HFFc6 (cell line): Measurements from ENCODE around the gene PCDHGA8. TPM values are rescaled to one million over a fixed set of nuclear protein-coding genes. Genes with fewer than 3 reads are reported as not detected.
"Not testable (repeated sequence)": the region's sequence is repeated elsewhere in the genome, so short reads cannot be mapped to it uniquely, and the experiment has no call there.

Source experiments
- DNase-seq: peaks from one replicate; pipeline ENCODE4 v3.0.0-alpha.2; 2018
- H3K27ac Mint-ChIP-seq: 2 replicates; pipeline ENCODE4 v1.8.0; 2020; ENCODE audit warnings: mild to moderate bottlenecking, mixed read lengths
- H3K27me3 Mint-ChIP-seq: 2 replicates; pipeline ENCODE4 v1.8.0; 2021; ENCODE audit warnings: mild to moderate bottlenecking, moderate library complexity, mixed read lengths; ENCODE audit not compliant: insufficient read depth
- H3K36me3 Mint-ChIP-seq: 2 replicates; pipeline ENCODE4 v1.8.0; 2021; ENCODE audit warnings: low read depth, mixed read lengths
- H3K4me1 Mint-ChIP-seq: 2 replicates; pipeline ENCODE4 v1.8.0; 2020; ENCODE audit warnings: low read depth, mixed read lengths
- H3K4me3 Mint-ChIP-seq: 2 replicates; pipeline ENCODE4 v1.8.0; 2020; ENCODE audit warnings: mild to moderate bottlenecking, moderate library complexity, mixed read lengths
- H3K9me3 Mint-ChIP-seq: 2 replicates; pipeline ENCODE4 v1.8.0; 2020; ENCODE audit warnings: mild to moderate bottlenecking, mixed read lengths
- long read RNA-seq: library from polyadenylated mRNA; unstranded; transcript quantifications from one replicate; pipeline ENCODE4 v2.0.0, GENCODE V29; 2019
- total RNA-seq, 6 experiments: library from RNA; stranded (reverse); fragmentation: NEBNext Ultra II Directional; extraction: Animal tissue kit (Norgen Biotek cat#: 25700); gene quantifications; 2 replicates in 1 of 6; 3 replicates in 5 of 6; pipeline ENCODE4 v1.2.3, GENCODE V29; 2021
- TF ChIP-seq, protein P1 (sequence below): fragments of 200-600 bp; sonication (generic); IDR thresholded peaks from 2 replicates; pipeline ENCODE4 v1.5.0; 2021; ENCODE audit warnings: antibody characterized with exemption, mild to moderate bottlenecking

The PCDHGA8 gene
- total RNA-seq: 1 to 10 TPM in 1 of 6 experiments, under 1 TPM in 5; 0.52 to 1.0 (median 0.90) TPM
- long read RNA-seq: 0 reads

DNA sequence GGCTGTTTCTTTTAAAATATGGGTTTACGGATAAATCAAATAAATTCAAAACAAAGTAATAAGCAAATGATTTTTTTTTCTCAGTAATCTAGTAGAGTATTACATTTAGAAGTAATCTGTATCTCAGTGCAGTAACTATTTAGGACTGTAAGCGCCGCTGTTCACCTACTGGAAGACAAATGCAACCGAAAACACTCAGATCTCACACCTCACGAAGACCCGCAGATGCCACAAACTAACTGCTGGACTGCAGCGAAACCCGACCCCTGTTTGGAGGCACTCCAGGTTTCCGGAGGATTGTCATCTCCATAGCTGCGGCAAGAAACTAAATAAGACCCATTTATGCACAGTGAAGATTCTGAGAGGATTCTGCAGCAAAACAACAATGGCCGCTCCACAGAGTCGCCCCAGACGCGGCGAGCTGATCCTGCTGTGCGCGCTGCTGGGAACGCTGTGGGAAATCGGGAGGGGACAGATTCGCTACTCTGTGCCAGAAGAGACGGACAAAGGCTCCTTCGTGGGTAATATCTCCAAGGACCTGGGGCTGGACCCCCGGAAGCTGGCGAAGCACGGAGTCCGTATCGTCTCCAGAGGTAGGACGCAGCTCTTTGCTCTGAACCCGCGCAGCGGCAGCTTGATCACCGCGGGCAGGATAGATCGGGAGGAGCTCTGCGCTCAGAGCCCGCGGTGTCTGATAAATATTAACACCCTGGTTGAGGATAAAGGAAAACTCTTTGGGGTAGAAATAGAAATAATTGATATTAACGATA lies at the start of gene PCDHGA8:
TSS of gene PCDHGA8 (plus strand) at position 205 of the 770 bp plus-strand sequence. CDS start at position 386, 181 bp downstream.
- TF ChIP-seq, protein P1, sequence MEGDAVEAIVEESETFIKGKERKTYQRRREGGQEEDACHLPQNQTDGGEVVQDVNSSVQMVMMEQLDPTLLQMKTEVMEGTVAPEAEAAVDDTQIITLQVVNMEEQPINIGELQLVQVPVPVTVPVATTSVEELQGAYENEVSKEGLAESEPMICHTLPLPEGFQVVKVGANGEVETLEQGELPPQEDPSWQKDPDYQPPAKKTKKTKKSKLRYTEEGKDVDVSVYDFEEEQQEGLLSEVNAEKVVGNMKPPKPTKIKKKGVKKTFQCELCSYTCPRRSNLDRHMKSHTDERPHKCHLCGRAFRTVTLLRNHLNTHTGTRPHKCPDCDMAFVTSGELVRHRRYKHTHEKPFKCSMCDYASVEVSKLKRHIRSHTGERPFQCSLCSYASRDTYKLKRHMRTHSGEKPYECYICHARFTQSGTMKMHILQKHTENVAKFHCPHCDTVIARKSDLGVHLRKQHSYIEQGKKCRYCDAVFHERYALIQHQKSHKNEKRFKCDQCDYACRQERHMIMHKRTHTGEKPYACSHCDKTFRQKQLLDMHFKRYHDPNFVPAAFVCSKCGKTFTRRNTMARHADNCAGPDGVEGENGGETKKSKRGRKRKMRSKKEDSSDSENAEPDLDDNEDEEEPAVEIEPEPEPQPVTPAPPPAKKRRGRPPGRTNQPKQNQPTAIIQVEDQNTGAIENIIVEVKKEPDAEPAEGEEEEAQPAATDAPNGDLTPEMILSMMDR: peak; percentile 57
- Mint-ChIP-seq H3K4me3 (no peak within 1 kb of the TSS), H3K9me3 (peaks cover 67% of the 10 kb centered on the region), H3K27ac (no peak within 1 kb of the TSS), H3K36me3 (peaks cover 48% of the 10 kb centered on the region), H3K27me3 (no peaks in the 10 kb centered on the region; the same call in 1 of the 2 replicates), H3K4me1 (peaks cover 14% of the 10 kb centered on the region)
- no peak for DNase-seq

GRCh38 chr5:141342773-141343172 lies 49.7 kb upstream of the PCDHGA8 start:
- H3K27ac Mint-ChIP-seq: no peak overlapping the region
- no peaks in the 10 kb centered on the region; the same call in 1 of the 2 replicates for H3K27me3 Mint-ChIP-seq
- TF ChIP-seq, protein P1: no peak

DNA sequence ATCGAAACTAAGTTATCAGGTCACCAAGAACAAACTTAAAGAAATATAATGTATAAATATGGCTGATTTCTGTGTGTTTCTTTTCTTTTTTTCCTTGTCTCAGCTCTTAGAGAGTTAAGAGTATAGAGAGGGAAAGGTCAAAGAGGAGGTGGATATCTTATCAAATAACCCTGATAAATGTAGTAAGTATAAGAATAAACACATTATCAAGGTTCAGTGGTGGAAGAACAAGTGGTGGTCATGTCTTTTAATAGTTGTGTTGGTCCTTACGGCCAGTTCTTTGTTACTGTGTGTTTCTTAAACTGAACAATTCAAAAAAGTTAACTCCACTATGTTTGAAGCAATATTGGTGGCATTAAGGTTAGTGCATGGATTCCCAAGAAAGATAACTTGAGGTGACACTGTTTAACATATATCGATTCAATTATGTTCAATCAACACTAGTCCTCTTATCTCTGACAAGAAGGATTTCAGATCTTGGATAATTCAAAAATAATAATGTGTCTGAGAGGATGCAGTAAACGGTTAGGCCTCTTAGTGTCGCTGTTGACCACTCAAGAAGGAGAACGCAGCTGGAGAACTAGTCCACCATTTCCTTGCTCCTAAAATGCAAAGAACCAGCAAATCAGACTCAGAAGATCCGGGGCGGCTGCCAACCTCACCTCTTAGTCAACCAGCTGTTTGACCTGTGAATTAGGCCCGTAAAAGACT lies 49.0 kb upstream of the PCDHGA8 start, which contains the start of gene PCDHGA3:
TSS of gene PCDHGA3 (plus strand) at position 588 of the 711 bp plus-strand sequence. CDS start 205 bp downstream, outside the sequence.
- peak; percentile 57 for DNase-seq
- Mint-ChIP-seq H3K4me1 (peaks cover 9% of the 10 kb centered on the region), H3K36me3 (peaks cover 33% of the 10 kb centered on the region), H3K27ac (peak within 1 kb of the TSS; percentile 95), H3K9me3 (peaks cover 42% of the 10 kb centered on the region), H3K4me3 (peak within 1 kb of the TSS; percentile 91), H3K27me3 (peaks cover under 1% of the 10 kb centered on the region)
- TF ChIP-seq, protein P1: peak; percentile 78

More at GRCh38 chr5:141342773-141343172, 49.7 kb upstream of the PCDHGA8 start:
- H3K36me3 Mint-ChIP-seq: peaks cover 33% of the 10 kb centered on the region
- peaks cover 43% of the 10 kb centered on the region for H3K9me3 Mint-ChIP-seq
- DNase-seq: no peak
- H3K4me1 Mint-ChIP-seq: peaks cover 9% of the 10 kb centered on the region
- no peak overlapping the region for H3K4me3 Mint-ChIP-seq

- TF ChIP-seq, protein P1: peak; percentile 33; the same call in 1 of the 2 replicates
- peaks cover 9% of the 10 kb centered on the region for H3K4me1 Mint-ChIP-seq
- H3K27me3 Mint-ChIP-seq: peaks cover 2% of the 10 kb centered on the region
- peak overlapping the region; percentile 95 for H3K27ac Mint-ChIP-seq
- H3K36me3 Mint-ChIP-seq: peaks cover 27% of the 10 kb centered on the region
- H3K4me3 Mint-ChIP-seq: peak overlapping the region; percentile 91
- no peak for DNase-seq
- H3K9me3 Mint-ChIP-seq: peaks cover 36% of the 10 kb centered on the region
These were observed 48.4 kb upstream of the PCDHGA8 start for GRCh38 chr5:141343953-141344463.

GRCh38 chr5:141345327-141345726 lies 47.1 kb upstream of the PCDHGA8 start:
- Mint-ChIP-seq H3K4me1 (peaks cover 16% of the 10 kb centered on the region), H3K9me3 (peaks cover 36% of the 10 kb centered on the region)
- TF ChIP-seq, protein P1: 0 out of 2 replicates have a peak, but pooled peaks have one; percentile 15

DNA sequence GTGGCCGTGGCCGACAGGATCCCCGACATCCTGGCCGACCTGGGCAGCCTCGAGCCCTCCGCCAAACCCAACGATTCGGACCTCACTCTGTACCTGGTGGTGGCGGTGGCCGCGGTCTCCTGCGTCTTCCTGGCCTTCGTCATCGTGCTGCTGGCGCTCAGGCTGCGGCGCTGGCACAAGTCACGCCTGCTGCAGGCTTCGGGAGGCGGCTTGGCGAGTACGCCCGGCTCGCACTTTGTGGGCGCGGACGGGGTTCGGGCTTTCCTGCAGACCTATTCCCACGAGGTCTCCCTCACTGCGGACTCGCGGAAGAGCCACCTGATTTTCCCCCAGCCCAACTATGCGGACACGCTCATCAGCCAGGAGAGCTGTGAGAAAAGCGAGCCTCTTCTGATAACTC lies 46.4 kb upstream of the PCDHGA8 start:
- DNase-seq, H3K27me3 Mint-ChIP-seq, H3K4me3 Mint-ChIP-seq, H3K27ac Mint-ChIP-seq: not testable (repeated sequence)
- peaks cover 19% of the 10 kb centered on the region for H3K4me1 Mint-ChIP-seq
- H3K9me3 Mint-ChIP-seq: peaks cover 41% of the 10 kb centered on the region
- H3K36me3 Mint-ChIP-seq: peaks cover 29% of the 10 kb centered on the region

More at GRCh38 chr5:141345327-141345726, 47.1 kb upstream of the PCDHGA8 start:
- Mint-ChIP-seq H3K27ac (no peak overlapping the region), H3K36me3 (peaks cover 24% of the 10 kb centered on the region), H3K4me3 (no peak overlapping the region), H3K27me3 (peaks cover 4% of the 10 kb centered on the region)
- no peak for DNase-seq
